Airway epithelial cell (primary cell): Measurements from ENCODE around the gene SPOCK3. TPM values are rescaled to one million over a fixed set of nuclear protein-coding genes. Genes with fewer than 3 reads are reported as not detected.

Source experiments
- total RNA-seq: library from RNA; depleted of rRNA; stranded (reverse); fragments of >200 nt; gene quantifications from 2 replicates; pipeline ENCODE4 v1.2.3, GENCODE V29; 2015

The SPOCK3 gene
- 0.56 and 3.5 TPM in 2 replicates for total RNA-seq

DNA sequence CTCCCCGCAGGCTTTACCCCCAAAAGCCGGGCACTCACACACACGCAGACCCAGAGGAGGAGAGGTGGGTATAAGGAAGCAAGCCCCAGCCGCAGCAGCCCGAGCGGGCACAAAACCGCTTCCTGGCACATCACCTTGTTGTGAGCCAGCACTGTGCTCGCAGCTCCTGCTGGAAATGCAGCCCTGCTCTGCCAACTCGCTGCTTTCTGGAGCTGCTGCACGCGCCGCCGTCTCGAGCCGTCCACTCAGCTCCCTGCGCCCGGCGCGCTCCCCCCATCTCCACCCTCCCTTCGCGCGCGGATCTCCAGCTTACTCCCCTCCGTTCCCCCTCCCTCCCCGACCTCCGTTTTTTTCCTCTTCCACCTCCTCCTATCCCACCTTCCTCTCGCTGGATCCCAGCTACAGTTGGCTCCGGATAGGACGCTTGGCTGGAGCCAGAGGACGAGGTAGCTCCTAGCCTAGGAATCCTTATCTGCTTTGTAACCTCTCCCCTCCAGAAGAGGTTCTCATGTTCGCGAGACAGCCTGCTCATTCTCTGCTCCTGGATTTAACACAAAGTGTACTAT lies at the start of gene SPOCK3:
Gene SPOCK3, minus strand, starts transcription at position 179 of the 566 bp plus-strand sequence.

